Mesothelial cell of epicardium (in vitro differentiated cells): ENCODE measurements around the gene MAGEA11. TPM values are rescaled to one million over a fixed set of nuclear protein-coding genes. Genes with fewer than 3 reads are reported as not detected.
"Not testable (repeated sequence)": the region's sequence is repeated elsewhere in the genome, so short reads cannot be mapped to it uniquely, and the experiment has no call there.

Source experiments
- DNase-seq, 2 experiments: peaks; one replicate each; pipeline ENCODE4 v3.0.0; 2021; ENCODE audit warnings: low spot score in 2 of 2; ENCODE audit not compliant: unreplicated experiment in 2 of 2
- H3K27ac Mint-ChIP-seq: 2 replicates; pipeline ENCODE4 v1.8.0; 2021; ENCODE audit warnings: mixed read lengths
- H3K27me3 Mint-ChIP-seq: 2 replicates; pipeline ENCODE4 v1.8.0; 2021; ENCODE audit warnings: low read depth, mixed read lengths
- H3K36me3 Mint-ChIP-seq: 2 replicates; pipeline ENCODE4 v1.8.0; 2021; ENCODE audit warnings: mixed read lengths
- H3K4me1 Mint-ChIP-seq: 2 replicates; pipeline ENCODE4 v1.8.0; 2021; ENCODE audit warnings: mixed read lengths
- H3K4me3 Mint-ChIP-seq: 2 replicates; pipeline ENCODE4 v1.8.0; 2021; ENCODE audit warnings: mild to moderate bottlenecking, moderate library complexity, mixed read lengths
- H3K9me3 Mint-ChIP-seq: 2 replicates; pipeline ENCODE4 v1.8.0; 2021; ENCODE audit warnings: mixed read lengths
- CTCF ChIP-seq: fragments of 200-600 bp; sonication (generic); IDR thresholded peaks from one replicate; pipeline ENCODE4 v1.5.0; 2021; ENCODE audit warnings: antibody characterized with exemption; ENCODE audit not compliant: unreplicated experiment
- total RNA-seq: library from RNA; stranded (reverse); gene quantifications from 3 replicates; pipeline ENCODE4 v1.2.1, GENCODE V29; 2021

The MAGEA11 gene
- total RNA-seq, 1 donor from 2014 or later: not detected

DNA sequence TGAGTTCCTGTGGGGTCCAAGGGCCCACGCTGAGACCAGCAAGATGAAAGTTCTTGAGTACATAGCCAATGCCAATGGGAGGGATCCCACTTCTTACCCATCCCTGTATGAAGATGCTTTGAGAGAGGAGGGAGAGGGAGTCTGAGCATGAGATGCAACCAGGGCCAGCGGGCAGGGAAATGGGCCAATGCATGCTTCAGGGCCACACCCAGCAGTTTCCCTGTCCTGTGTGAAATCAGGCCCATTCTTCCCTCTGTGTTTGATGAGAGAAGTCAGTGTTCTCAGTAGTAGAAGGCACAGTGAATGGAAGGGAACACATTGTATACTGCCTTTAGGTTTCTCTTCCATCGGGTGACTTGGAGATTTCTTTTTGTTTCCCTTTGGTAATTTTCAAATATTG, 4.8 kb downstream of the MAGEA11 start:
- H3K36me3 Mint-ChIP-seq: no peaks in the 10 kb centered on the region
- H3K27ac Mint-ChIP-seq: no peak overlapping the region
- DNase-seq: no peak
- H3K4me3 Mint-ChIP-seq: no peak overlapping the region
- H3K9me3 Mint-ChIP-seq: peaks cover 17% of the 10 kb centered on the region
- no peak for TF ChIP-seq CTCF
- H3K4me1 Mint-ChIP-seq: peaks cover 3% of the 10 kb centered on the region
- no peaks in the 10 kb centered on the region for H3K27me3 Mint-ChIP-seq

- Mint-ChIP-seq H3K4me3 (no peak overlapping the region), H3K9me3 (peaks cover 17% of the 10 kb centered on the region), H3K27me3 (no peaks in the 10 kb centered on the region), H3K27ac (no peak overlapping the region), H3K4me1 (peaks cover 3% of the 10 kb centered on the region), H3K36me3 (no peaks in the 10 kb centered on the region)
- DNase-seq: no peak
- no peak for TF ChIP-seq CTCF
Observed at GRCh38 chrX:149717803-149718202, 5.9 kb downstream of the MAGEA11 start.

GRCh38 chrX:149718757-149719156, 6.9 kb downstream of the MAGEA11 start:
- TF ChIP-seq CTCF: no peak
- Mint-ChIP-seq H3K4me3 (no peak overlapping the region), H3K36me3 (no peaks in the 10 kb centered on the region), H3K4me1 (peaks cover 3% of the 10 kb centered on the region), H3K27ac (no peak overlapping the region), H3K9me3 (peaks cover 17% of the 10 kb centered on the region), H3K27me3 (no peaks in the 10 kb centered on the region)
- no peak for DNase-seq

GRCh38 chrX:149720021-149720689, 8.3 kb downstream of the MAGEA11 start:
- Mint-ChIP-seq H3K27me3 (no peaks in the 10 kb centered on the region), H3K9me3 (peaks cover 17% of the 10 kb centered on the region)

GRCh38 chrX:149721241-149721640, 9.4 kb downstream of the MAGEA11 start:
- H3K9me3 Mint-ChIP-seq: peaks cover 17% of the 10 kb centered on the region
- H3K4me1 Mint-ChIP-seq, H3K27me3 Mint-ChIP-seq, H3K36me3 Mint-ChIP-seq, H3K27ac Mint-ChIP-seq, H3K4me3 Mint-ChIP-seq, DNase-seq: not testable (repeated sequence)

More at GRCh38 chrX:149720021-149720689, 8.3 kb downstream of the MAGEA11 start:
- TF ChIP-seq CTCF: no peak
- peaks cover 3% of the 10 kb centered on the region for H3K4me1 Mint-ChIP-seq
- H3K27ac Mint-ChIP-seq: no peak overlapping the region
- no peaks in the 10 kb centered on the region for H3K36me3 Mint-ChIP-seq
- no peak for DNase-seq
- no peak overlapping the region for H3K4me3 Mint-ChIP-seq

- no peak overlapping the region for H3K27ac Mint-ChIP-seq
- peaks cover 17% of the 10 kb centered on the region for H3K9me3 Mint-ChIP-seq
- no peak for DNase-seq
- H3K4me3 Mint-ChIP-seq: no peak overlapping the region
- TF ChIP-seq CTCF: no peak
- peaks cover 3% of the 10 kb centered on the region for H3K4me1 Mint-ChIP-seq
- no peaks in the 10 kb centered on the region for H3K27me3 Mint-ChIP-seq
- H3K36me3 Mint-ChIP-seq: no peaks in the 10 kb centered on the region
Observed at GRCh38 chrX:149721778-149722177, 9.9 kb downstream of the MAGEA11 start.

DNA sequence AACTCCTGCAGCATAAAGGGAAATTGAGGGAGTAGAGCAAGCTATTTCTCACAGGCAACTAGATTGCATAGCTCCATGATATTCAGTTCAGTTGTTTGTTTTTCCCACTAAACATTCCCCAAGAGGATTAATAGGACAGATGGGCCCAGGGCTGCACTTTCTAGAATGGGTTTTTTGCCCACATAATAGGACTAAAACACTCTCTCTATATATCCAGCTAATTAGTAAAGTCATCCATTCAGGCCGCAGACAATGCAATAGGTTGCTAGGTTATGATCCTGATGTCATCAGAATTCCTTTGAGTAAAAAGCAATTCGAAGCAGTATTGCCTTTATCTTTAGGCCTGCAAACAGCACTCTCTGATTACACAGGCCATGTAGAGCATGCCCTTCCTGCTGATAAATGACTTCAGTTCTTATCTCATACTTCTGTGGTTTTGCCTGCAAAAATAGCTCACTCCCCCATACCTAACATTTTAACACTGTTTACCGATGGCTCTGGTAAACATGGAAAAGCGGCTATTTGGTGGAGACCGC, 11.8 kb downstream of the MAGEA11 start:
- not testable (repeated sequence) for DNase-seq, H3K9me3 Mint-ChIP-seq, H3K4me1 Mint-ChIP-seq, H3K36me3 Mint-ChIP-seq, H3K27me3 Mint-ChIP-seq, H3K4me3 Mint-ChIP-seq, H3K27ac Mint-ChIP-seq

DNA sequence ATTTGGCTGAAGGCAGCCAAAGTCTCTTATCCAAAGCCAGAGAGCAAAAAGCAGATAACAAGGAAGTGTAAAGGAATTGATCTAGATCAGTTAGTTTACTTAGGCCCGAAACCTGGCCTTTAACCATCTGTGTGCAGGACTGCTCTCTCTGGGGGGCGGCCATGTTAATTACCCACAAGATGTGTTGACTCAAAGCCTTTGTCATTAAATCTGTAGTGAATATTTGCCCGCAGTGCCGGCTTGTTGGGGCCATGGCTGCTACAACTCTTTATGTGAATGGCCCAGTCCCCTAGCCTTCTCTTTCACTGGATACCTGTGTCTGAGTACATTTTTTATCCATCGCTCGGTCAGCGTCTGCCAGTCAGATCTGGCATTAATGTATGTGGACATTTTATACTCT, 15.4 kb downstream of the MAGEA11 start:
- not testable (repeated sequence) for H3K4me1 Mint-ChIP-seq, H3K27me3 Mint-ChIP-seq, DNase-seq, H3K36me3 Mint-ChIP-seq, H3K9me3 Mint-ChIP-seq, H3K4me3 Mint-ChIP-seq, H3K27ac Mint-ChIP-seq

- H3K27me3 Mint-ChIP-seq, DNase-seq, H3K4me1 Mint-ChIP-seq, H3K27ac Mint-ChIP-seq, H3K36me3 Mint-ChIP-seq, H3K9me3 Mint-ChIP-seq, H3K4me3 Mint-ChIP-seq: not testable (repeated sequence)
Observed at GRCh38 chrX:149742269-149742668, 30.4 kb downstream of the MAGEA11 start.
